GM19467 (cell line): ENCODE data around the gene ODAD2.

Source experiments
- ATAC-seq: cut with Tn5 transposase; IDR thresholded peaks from one replicate; pipeline ENCODE4 v1.9.1; 2021; ENCODE audit warnings: mild to moderate bottlenecking, moderate library complexity; ENCODE audit not compliant: unreplicated experiment

Gene ODAD2

GRCh38 chr10:27861781-27862180, 137.1 kb downstream of the ODAD2 start:
- no peak for ATAC-seq

DNA sequence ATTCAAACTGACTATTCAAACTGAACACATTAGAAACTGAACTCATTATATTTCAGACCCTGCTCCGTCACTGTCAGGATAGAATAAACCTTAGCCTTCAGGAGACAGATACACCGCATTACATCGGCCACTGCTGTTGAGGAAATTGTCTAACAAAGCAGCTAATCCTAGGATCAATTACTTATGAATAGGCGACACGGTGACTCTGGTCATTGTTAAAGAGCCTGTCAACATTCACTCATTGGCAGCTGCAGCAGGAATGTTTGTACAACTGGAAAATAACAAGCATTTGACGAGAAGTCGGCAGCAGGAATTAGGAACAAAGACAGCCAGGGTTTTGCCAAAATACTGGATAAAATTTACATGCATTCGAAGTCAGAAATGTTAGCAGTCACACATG, 141.3 kb downstream of the ODAD2 start:
- no peak for ATAC-seq

DNA sequence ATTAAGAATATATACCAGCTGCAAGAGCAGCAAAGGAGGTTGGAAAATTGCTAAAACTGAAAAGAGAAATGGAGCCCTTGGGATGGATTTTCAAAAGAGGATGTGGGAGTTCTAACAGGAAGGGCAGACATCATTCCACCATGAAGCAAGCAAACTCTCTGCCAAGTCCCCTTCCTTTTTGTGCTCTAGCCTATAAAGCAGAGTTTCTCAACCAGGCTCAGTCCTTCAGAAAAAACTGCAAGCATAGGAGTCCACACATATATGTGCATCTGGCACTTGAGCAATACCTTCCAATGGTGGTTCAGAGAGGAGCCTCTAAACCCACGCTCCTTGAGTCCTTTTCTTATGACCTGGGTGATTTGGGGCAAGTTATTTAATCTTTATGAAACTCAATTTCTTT, 154.7 kb downstream of the ODAD2 start:
- no peak for ATAC-seq

- ATAC-seq = no peak
Measured at GRCh38 chr10:27838901-27839300, 160.0 kb downstream of the ODAD2 start.

GRCh38 chr10:27838361-27838760, 160.5 kb downstream of the ODAD2 start:
- ATAC-seq = no peak

DNA sequence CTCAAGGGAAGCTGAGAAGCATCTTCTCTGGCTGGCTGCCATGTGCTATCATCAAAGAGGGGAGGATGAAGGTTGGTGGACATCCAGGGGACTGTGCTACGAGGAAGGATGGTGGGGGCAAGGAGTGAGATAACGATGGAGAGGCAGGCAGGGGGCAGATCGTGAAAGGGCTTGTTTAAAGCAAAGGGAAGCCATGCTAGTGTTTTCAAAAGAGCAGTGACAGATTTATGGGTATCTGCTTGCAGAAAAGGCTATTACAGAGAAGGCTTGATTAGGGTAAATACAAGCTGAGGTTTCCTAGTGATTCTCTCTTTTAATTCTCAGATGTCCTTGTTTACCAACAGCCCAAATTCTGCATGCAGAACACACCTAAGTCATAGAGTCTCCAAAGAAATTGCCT, 164.4 kb downstream of the ODAD2 start:
- no peak for ATAC-seq

GRCh38 chr10:27833792-27834191, 165.1 kb downstream of the ODAD2 start:
- ATAC-seq = no peak

DNA sequence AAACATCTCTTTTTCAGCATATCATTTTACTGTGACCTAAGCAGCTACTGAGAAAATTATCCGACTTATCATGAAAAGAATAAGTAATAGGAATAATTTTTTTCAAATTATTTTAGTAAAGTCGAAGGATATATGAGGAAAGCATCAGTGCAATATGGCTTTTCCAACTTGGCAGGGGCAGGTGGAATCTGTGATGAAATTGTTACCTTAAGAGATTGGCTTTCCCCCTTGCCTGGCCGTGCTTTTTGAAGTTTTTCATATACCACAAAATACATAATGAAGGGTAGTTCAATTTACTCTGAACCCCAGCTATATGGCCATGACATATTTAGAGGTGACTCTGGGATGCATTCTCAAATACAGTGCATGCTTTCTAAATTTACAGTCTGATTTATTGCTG, 166.1 kb downstream of the ODAD2 start:
- no peak for ATAC-seq

DNA sequence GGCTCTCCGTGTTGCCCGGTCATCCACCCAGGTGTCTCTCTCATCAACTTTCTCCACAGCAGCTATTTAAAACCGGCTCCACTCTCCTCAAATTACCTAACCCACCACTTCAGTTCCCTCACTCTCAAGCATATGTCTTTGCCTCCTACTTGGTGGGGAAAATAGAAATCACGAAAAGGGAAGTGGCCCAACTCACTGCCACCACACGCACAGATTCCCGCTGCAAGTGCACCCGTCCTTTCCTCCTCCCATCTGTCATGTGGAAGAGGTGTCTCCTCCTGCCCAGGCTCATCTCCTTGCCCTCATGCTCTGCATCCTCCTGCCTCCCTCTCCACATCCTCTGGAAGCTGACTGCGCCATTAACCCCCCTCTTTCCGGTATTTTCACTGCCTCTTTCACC, 172.5 kb downstream of the ODAD2 start:
- no peak for ATAC-seq

GRCh38 chr10:27822301-27822700, 176.6 kb downstream of the ODAD2 start:
- no peak for ATAC-seq

GRCh38 chr10:27820637-27821036, 178.2 kb downstream of the ODAD2 start:
- no peak for ATAC-seq

GRCh38 chr10:27819781-27820531, 178.9 kb downstream of the ODAD2 start:
- no peak for ATAC-seq

- ATAC-seq = no peak
Measured at GRCh38 chr10:27816320-27816719, 182.6 kb downstream of the ODAD2 start.

DNA sequence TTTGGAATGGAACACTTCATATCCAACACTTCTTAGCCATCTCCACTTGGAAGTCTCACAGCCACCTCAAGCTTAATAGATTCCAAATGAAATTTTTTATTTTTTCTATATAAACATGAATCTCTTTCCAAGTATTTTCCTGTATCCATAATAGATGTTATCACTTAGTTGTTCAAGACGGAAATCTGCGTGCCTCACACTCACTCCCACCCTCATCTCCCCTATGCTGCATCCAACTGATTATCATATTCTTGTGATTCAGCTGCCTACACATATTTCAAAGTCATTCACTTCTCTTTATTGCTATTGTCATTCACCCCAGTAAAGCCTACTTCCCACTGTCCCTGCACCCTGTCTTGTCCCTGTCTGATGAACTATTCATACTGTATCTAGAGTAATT, 183.0 kb downstream of the ODAD2 start:
- no peak for ATAC-seq

GRCh38 chr10:27815261-27815660, 183.6 kb downstream of the ODAD2 start:
- ATAC-seq = no peak

GRCh38 chr10:27805180-27805579, 193.7 kb downstream of the ODAD2 start:
- ATAC-seq = no peak

DNA sequence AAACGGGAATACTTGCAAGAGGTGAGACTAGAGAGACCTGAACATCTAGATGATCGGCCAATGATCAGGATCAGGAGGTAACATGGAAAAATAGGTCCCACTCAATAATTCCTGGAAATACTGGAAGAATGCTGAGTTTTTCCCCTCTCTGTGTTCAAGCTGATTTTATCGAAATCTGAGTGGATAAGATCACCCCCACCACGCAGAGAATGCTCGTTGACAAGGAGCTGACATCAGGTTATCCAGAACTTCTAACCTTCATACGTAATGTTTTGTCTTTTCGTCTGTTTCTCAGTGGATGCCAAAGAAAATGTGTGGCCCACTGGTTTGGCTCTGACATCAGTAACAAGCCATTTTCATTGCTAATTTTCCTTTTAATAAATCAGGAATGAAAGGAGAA, 194.7 kb downstream of the ODAD2 start:
- ATAC-seq = no peak

GRCh38 chr10:27801171-27801785, 197.6 kb downstream of the ODAD2 start:
- ATAC-seq = no peak

DNA sequence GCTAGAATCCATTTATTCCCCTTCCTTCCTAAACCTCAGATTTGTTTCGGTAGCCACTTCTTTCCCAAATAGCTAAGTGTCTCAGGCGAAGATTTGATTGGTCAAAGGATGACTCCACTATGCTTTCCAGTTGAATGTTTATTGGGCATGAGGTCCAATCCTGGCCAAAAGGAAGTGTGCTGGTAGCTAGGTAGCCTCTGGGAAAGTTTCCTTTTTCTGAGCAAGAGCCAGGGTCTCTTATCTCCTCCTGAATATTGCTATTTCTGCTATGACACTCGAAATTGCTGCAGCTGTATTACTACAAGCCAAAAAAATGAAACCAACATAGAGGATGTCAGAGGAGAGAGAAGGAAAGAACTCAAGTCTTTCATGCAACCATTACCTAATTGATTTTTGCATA, 199.8 kb downstream of the ODAD2 start:
- no peak for ATAC-seq

GRCh38 chr10:27794157-27794556, 204.7 kb downstream of the ODAD2 start:
- ATAC-seq = no peak

GRCh38 chr10:27792216-27792615, 206.7 kb downstream of the ODAD2 start:
- ATAC-seq = no peak

DNA sequence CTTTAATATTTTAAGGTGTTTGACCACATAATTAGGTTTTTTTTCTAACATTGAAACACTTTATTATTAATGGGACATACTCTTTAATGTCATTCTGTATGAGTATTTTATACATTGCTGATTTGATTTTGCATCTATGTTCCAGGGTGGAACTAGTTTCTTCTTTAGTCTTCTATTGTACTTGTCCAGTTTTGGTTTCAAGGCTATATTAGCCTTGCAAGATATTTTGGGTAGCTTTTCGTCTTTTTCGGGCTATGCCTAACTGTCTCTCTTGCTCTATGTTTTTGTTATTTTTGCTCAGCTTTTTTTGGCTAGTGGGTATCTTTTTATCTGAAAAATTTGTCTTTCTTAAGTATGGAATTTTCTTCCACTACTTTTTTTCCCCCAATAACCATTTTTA, 214.6 kb downstream of the ODAD2 start:
- no peak for ATAC-seq

DNA sequence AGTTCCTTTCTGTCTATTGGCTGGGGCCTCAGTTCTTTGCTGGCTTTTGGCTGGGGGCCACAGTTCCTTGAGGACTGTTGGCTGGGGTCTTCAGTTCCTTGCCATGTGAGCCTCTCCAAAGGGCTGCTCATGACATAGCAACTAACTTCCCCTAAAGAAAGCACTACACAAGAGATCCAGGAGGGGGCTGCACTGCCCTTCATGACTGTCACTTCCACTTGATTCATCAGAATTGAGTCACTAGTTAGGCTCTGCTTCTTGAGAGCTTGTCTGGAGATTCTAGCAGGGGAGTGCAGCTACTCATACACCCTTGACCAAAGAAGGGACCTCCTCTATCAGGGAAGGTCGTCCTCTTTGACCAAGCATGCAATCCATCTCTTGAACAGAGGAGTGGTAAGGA, 215.2 kb downstream of the ODAD2 start:
- ATAC-seq = no peak
